ENCODE measurements around the gene TAF11L13. TPM values are rescaled to one million over a fixed set of nuclear protein-coding genes. Genes with fewer than 3 reads are reported as not detected.
"Not testable (repeated sequence)": the region's sequence is repeated elsewhere in the genome, so short reads cannot be mapped to it uniquely, and the experiment has no call there.

TAF11L13 gene
- total RNA-seq: not detected

DNA sequence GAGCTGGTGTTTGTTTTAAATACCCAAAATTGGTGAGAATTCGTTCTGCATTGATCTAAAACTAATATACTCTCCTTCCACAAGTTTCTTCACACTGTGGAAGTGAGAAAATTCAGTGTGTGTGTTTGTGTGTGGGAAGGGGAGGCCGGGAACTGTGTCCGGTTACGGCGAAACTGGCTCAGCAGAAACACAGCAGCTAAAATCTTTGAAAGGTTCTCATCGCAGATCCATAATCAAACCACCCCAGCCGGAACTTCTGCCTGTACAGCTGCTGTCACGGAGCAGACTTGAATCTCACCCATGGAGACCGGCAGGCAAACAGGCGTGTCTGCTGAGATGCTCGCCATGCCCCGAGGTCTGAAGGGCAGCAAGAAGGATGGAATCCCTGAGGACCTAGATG lies at the start of gene TAF11L13:
Gene TAF11L13 (plus strand): TSS at position 301 of the 400 bp plus-strand sequence.
- intact Hi-C loops (cut with DNase I); H3K27me3 ChIP-seq; H3K27ac ChIP-seq; H3K36me3 ChIP-seq; H3K4me1 ChIP-seq; H3K9me3 ChIP-seq; H3K4me3 ChIP-seq; DNase-seq (ENCODE audit: low spot score in 2 of 2): not testable (repeated sequence)

DNA sequence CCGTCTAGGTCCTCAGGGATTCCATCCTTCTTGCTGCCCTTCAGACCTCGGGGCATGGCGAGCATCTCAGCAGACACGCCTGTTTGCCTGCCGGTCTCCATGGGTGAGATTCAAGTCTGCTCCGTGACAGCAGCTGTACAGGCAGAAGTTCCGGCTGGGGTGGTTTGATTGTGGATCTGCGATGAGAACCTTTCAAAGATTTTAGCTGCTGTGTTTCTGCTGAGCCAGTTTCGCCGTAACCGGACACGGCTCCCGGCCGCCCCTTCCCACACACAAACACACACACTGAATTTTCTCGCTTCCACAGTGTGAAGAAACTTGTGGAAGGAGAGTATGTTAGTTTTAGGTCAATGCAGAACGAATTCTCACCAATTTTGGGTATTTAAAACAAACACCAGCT lies 46.2 kb upstream of the TAF11L13 start, which contains the start of gene TAF11L7:
Gene TAF11L7 (minus strand): TSS at position 101 of the 400 bp plus-strand sequence.
- H3K9me3 ChIP-seq: not testable (repeated sequence)

DNA sequence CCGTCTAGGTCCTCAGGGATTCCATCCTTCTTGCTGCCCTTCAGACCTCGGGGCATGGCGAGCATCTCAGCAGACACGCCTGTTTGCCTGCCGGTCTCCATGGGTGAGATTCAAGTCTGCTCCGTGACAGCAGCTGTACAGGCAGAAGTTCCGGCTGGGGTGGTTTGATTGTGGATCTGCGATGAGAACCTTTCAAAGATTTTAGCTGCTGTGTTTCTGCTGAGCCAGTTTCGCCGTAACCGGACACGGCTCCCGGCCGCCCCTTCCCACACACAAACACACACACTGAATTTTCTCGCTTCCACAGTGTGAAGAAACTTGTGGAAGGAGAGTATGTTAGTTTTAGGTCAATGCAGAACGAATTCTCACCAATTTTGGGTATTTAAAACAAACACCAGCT lies 41.0 kb upstream of the TAF11L13 start, which contains the start of gene TAF11L8:
Gene TAF11L8 (minus strand): TSS at position 101 of the 400 bp plus-strand sequence.
- H3K4me3 ChIP-seq, H3K9me3 ChIP-seq: not testable (repeated sequence)

More for the DNA sequence above, 46.2 kb upstream of the TAF11L13 start, which contains the start of gene TAF11L7:
- H3K36me3 ChIP-seq; H3K27me3 ChIP-seq; intact Hi-C loops (cut with DNase I); H3K27ac ChIP-seq; H3K4me3 ChIP-seq; DNase-seq (ENCODE audit: low spot score in 2 of 2); H3K4me1 ChIP-seq: not testable (repeated sequence)

DNA sequence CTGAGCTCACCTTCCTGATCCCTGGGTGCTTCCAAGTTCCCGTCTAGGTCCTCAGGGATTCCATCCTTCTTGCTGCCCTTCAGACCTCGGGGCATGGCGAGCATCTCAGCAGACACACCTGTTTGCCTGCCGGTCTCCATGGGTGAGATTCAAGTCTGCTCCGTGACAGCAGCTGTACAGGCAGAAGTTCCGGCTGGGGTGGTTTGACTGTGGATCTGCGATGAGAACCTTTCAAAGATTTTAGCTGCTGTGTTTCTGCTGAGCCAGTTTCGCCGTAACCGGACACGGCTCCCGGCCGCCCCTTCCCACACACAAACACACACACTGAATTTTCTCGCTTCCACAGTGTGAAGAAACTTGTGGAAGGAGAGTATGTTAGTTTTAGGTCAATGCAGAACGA lies 37.6 kb upstream of the TAF11L13 start, which contains the start of gene TAF11L9:
Gene TAF11L9 (minus strand): TSS at position 140 of the 400 bp plus-strand sequence.
- H3K4me3 ChIP-seq; intact Hi-C loops (cut with DNase I); H3K27me3 ChIP-seq; H3K4me1 ChIP-seq; H3K9me3 ChIP-seq; H3K27ac ChIP-seq; H3K36me3 ChIP-seq: not testable (repeated sequence)
- peak in 1 of 2 donors; percentile 62 for DNase-seq (ENCODE audit: low spot score in 2 of 2)

More for the DNA sequence above, 41.0 kb upstream of the TAF11L13 start, which contains the start of gene TAF11L8:
- H3K36me3 ChIP-seq; H3K27me3 ChIP-seq; DNase-seq (ENCODE audit: low spot score in 2 of 2); H3K27ac ChIP-seq; intact Hi-C loops (cut with DNase I); H3K4me1 ChIP-seq: not testable (repeated sequence)

DNA sequence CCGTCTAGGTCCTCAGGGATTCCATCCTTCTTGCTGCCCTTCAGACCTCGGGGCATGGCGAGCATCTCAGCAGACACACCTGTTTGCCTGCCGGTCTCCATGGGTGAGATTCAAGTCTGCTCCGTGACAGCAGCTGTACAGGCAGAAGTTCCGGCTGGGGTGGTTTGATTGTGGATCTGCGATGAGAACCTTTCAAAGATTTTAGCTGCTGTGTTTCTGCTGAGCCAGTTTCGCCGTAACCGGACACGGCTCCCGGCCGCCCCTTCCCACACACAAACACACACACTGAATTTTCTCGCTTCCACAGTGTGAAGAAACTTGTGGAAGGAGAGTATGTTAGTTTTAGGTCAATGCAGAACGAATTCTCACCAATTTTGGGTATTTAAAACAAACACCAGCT lies 34.2 kb upstream of the TAF11L13 start, which contains the start of gene TAF11L10:
Gene TAF11L10 (minus strand): TSS at position 101 of the 400 bp plus-strand sequence.
- H3K4me1 ChIP-seq; intact Hi-C loops (cut with DNase I); H3K9me3 ChIP-seq; H3K4me3 ChIP-seq; H3K27ac ChIP-seq; H3K36me3 ChIP-seq; H3K27me3 ChIP-seq; DNase-seq (ENCODE audit: low spot score in 2 of 2): not testable (repeated sequence)

DNA sequence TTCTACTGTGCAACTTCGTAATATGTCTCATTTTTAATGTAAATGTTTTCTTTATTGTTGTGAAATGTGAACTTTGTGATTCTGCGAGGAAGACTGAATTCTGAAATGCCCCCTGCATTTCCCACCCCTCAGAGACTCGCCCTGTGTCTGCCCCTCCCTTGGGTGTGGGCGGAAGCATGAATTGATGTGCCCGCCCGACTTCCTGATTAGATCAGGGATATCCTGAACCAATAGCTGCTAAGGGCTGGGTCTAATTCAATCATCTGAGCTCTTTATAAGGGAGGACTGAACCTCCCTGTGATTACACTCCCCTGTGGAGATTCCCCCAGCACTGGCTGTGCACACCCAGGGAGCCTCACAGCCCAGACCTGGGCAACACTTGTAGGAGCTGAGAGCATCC lies 28.0 kb upstream of the TAF11L13 start, which contains the start of gene TAF11L11:
Gene TAF11L11 (plus strand): TSS at position 304 of the 400 bp plus-strand sequence.
- H3K4me3 ChIP-seq; intact Hi-C loops (cut with DNase I): not testable (repeated sequence)

DNA sequence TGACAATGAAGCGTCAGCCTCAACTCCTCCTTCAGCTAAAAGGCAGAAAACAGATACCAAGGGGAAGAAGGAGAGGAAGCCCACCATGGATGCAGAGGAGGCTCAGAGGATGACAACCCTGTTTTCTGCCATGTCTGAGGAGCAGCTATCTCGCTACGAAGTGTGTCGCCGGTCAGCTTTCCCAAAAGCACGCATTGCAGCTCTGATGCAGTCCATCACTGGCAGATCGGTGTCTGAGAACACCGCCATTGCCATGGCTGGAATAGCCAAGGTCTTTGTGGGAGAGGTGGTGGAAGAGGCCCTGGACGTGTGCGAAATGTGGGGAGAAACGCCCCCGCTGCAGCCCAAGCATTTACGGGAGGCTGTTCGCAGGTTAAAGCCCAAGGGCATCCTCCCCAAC lies 26.9 kb upstream of the TAF11L13 start:
- intact Hi-C loops (cut with DNase I): no loop called here
- no peak for DNase-seq (ENCODE audit: low spot score in 2 of 2)
- Histone ChIP-seq H3K27me3 (no peaks in the 10 kb centered on the region), H3K36me3 (no peaks in the 10 kb centered on the region), H3K4me1 (no peaks in the 10 kb centered on the region), H3K9me3 (no peaks in the 10 kb centered on the region), H3K4me3 (no peak overlapping the region), H3K27ac (no peak overlapping the region)
- TF ChIP-seq, protein P1, sequence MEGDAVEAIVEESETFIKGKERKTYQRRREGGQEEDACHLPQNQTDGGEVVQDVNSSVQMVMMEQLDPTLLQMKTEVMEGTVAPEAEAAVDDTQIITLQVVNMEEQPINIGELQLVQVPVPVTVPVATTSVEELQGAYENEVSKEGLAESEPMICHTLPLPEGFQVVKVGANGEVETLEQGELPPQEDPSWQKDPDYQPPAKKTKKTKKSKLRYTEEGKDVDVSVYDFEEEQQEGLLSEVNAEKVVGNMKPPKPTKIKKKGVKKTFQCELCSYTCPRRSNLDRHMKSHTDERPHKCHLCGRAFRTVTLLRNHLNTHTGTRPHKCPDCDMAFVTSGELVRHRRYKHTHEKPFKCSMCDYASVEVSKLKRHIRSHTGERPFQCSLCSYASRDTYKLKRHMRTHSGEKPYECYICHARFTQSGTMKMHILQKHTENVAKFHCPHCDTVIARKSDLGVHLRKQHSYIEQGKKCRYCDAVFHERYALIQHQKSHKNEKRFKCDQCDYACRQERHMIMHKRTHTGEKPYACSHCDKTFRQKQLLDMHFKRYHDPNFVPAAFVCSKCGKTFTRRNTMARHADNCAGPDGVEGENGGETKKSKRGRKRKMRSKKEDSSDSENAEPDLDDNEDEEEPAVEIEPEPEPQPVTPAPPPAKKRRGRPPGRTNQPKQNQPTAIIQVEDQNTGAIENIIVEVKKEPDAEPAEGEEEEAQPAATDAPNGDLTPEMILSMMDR (IDR thresholded peaks at IDR 0.05): no peak

More for the DNA sequence above, 28.0 kb upstream of the TAF11L13 start, which contains the start of gene TAF11L11:
- not testable (repeated sequence) for H3K9me3 ChIP-seq; H3K27ac ChIP-seq; DNase-seq (ENCODE audit: low spot score in 2 of 2); H3K36me3 ChIP-seq; H3K4me1 ChIP-seq; H3K27me3 ChIP-seq

DNA sequence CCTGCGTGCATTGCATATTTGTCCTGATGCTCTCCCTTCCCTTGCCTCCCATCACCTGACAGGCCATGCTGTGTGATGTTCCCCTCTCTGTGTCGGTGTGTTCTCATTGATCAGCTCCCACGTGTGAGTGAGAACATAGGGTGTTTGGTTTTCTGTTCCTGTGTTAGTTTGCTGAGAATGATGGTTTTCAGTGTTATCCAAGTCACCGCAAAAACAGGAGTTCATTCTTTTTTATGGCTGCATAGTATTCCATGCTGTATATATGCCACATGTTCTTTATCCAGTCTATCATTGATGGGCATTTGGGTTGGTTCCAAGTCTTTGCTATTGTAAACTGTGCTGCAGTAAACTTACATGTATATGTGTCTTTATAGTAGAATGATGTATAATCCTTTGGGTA lies 24.4 kb upstream of the TAF11L13 start:
- H3K9me3 ChIP-seq; intact Hi-C loops (cut with DNase I); H3K4me1 ChIP-seq; H3K27me3 ChIP-seq; H3K27ac ChIP-seq; H3K36me3 ChIP-seq; DNase-seq (ENCODE audit: low spot score in 2 of 2); H3K4me3 ChIP-seq: not testable (repeated sequence)

DNA sequence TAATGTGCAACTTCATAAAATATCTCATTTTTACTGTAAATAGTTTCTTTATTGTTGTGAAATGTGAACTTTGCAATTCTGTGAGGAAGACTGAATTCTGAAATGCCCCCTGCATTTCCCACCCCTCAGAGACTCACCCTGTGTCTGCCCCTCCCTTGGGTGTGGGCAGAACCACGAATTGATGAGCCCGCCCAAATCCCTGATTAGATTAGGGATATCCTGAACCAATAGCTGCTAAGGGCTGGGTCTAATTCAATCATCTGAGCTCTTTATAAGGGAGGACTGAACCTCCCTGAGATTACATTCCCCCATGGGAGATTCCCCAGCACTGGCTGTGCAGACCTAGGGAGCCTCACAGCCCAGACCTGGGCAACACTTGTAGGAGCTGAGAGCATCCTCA lies 21.8 kb upstream of the TAF11L13 start, which contains the start of gene TAF11L12:
Gene TAF11L12 (plus strand): TSS at position 301 of the 400 bp plus-strand sequence.
- H3K27ac ChIP-seq; H3K4me3 ChIP-seq; intact Hi-C loops (cut with DNase I); H3K9me3 ChIP-seq; DNase-seq (ENCODE audit: low spot score in 2 of 2); H3K27me3 ChIP-seq; H3K36me3 ChIP-seq; H3K4me1 ChIP-seq: not testable (repeated sequence)
